CD4-positive, alpha-beta T cell treated with Interleukin-21 for 1 hour (primary cell): ENCODE data around the gene CASKIN2.
A peak's percentile ranks its signal among the peaks of the same experiment; 100 is the strongest.
"Not testable (repeated sequence)": the region's sequence is repeated elsewhere in the genome, so short reads cannot be mapped to it uniquely, and the experiment has no call there.

Experiments
- DNase-seq: peaks from one replicate; pipeline ENCODE4 v3.0.0-alpha.2; 2020

CASKIN2 gene

DNA sequence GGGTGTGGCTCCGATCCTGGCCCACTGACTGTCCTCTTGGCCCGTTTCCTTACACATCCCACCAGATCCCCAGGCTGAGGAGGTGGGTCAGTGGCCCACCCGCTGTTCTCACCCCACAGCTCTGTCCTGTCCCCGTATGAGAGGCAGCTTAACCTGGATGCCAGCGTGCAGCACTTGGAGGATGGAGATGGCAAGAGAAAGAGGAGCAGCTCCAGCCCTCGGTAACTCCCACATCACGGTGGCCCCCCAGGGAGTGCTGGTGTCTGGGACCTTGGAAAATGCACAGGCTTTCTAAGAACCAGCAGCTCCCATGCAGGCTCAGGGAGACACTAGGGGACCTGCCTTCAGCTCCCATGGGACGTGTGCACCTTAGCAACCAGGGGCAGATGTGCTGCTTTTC lies 6.0 kb upstream of the CASKIN2 start:
- no peak for DNase-seq

GRCh38 chr17:75520413-75520812 lies 5.1 kb upstream of the CASKIN2 start:
- not testable (repeated sequence) for DNase-seq

GRCh38 chr17:75518983-75519537 lies 3.7 kb upstream of the CASKIN2 start:
- no peak for DNase-seq

DNA sequence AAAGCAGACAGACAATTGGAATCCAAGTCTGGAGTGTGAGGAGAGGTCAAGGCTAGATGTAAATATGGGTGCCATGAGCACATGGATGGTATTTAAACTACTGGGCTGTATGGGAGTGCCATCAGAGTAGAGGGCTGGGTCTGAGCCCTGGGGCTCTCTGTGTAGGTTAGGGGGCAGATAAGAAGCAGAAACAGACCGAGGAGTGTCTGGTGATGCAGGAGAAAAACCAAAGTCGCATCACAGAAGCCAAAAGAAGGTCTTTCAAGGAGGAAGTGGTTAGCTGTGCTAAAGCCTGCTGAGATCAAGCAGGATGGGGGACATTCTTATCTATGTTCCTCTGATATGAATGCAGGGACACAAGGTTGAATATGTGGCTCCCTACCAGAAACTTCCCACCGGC lies 2.9 kb upstream of the CASKIN2 start:
- DNase-seq, result peak; percentile 72

DNA sequence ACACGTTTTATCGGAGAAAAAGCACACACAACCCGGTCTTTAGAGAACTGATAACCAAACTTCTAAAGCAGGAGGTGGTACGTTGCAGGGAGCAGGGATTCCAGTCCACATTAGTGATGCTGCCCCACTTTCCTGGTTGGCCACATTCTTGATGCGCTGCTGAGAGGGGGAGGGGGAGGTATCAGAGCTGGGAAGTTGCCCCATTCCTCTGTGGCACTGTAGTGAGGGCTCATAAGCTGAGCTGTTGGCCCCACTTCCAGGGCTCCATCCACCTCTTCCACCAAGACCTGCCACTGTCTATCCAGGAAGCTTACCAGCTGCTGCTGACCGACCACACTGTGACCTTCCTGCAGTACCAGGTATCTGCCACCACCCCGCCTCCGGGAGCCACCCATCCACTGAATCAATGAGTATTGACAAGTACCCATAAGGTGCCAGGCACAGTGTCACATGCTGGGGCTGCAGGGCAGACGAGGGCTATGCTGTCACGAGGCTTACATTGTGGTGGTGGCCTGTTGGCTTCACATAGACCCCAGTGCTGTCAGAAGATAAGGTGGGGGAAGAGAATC lies 2.0 kb upstream of the CASKIN2 start:
- DNase-seq, result peak; percentile 40

DNA sequence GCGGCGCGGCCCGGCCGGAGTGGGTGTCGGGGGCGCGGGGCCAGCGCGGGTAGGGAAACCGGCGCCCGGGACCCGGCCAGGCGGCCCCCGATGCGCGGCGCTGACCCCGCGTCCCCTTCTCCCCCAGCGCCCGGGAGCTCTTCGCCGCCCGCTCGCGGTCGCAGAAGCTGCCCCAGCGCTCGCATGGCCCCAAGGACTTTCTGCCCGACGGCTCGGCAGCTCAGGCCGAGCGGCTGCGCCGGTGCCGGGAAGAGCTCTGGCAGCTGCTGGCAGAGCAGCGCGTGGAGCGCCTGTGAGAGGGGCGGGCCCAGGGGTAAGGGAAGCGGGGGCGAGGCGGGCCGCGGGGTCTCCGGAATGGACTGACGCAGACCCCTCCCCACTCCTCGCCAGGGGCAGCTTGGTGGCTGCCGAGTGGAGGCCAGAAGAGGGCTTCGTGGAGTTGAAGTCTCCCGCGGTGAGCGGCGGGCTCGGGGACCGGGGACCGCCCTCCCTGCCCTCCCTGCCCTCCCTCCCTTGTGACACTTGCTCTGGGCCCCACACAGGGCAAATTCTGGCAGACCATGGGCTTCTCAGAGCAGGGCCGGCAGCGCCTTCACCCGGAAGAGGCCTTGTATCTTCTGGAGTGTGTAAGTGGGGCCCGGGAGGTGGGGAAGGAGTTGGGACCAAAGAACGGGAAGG lies 1.4 kb upstream of the CASKIN2 start:
- DNase-seq, result peak; percentile 27

DNA sequence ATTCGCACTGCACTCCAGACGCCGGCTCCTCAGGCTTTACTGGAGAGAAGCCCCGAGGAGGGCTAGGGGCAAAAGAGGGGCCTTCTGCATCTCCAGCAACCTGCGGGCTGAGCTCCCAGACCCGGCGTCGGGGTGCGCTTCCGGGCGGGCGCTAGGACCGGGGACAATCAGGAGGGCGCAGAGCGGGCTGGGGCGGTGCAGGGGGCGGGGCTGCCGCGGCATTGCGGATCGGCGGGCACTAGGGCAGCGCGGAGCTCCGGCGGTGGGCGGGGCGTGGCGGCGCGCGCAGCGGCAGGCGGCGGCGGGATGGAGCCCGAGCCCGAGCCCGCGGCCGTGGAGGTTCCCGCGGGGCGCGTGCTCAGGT lies 900 bp upstream of the CASKIN2 start, which contains the start of gene TSEN54:
Gene TSEN54, plus strand, starts transcription at position 274 of the 364 bp plus-strand sequence. Its CDS starts 33 bp downstream, at position 307.
- peak; percentile 94 for DNase-seq

GRCh38 chr17:75514919-75515495 lies 330 bp downstream of the CASKIN2 start:
- DNase-seq, result no peak

- no peak for DNase-seq
Measured at GRCh38 chr17:75514299-75514918, 928 bp downstream of the CASKIN2 start.

- DNase-seq, result no peak
Measured at GRCh38 chr17:75513641-75514000, 1.7 kb downstream of the CASKIN2 start.

- no peak for DNase-seq
Measured at GRCh38 chr17:75512926-75513640, 2.3 kb downstream of the CASKIN2 start.

DNA sequence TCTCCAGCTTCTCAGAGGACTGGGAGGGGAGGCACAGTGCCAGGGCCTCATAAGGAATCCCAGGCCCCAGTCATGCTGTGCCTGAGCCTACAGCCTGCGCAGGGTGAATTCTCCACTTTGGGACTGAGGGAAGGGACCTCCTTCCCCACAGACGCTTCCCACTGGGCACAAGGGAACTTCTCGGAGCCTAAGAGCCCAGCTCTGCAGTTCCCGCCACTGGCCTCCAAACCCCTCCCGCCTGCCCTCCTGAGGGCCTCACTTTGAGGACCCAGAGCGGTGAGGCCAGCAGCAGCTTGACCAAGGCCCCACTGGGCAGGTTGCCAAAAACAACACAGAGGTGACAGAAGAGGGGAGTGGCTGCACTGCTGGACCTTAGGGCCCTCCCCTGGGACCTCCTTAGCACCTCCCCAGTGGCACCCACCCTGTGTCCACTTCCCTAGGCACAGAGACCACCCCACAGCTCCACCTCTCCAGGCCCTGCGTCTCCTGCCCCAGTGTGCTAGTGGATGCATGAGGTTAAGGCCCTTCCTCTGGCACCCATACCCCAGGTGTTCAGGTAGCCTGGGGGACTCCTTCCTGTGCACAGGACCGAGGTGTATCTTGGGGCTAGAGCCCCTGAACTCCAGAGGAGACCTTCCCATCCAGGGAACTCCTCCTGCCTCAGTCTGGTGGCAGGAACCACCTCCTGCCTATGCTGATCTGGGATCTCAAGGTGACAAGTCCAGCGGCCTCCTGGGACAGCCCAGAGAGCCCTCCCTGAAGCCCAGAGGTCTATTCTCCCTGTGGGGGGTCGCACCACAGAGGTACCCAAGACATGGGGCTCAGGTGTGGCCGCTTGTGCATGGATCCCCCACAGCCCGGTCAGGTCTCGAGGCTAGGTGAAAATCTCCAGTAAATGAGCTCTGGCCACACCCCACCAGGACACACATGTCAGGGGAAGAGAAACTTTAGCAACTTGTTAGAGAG lies 3.4 kb downstream of the CASKIN2 start:
- no peak for DNase-seq

GRCh38 chr17:75511270-75511609 lies 4.1 kb downstream of the CASKIN2 start:
- no peak for DNase-seq

DNA sequence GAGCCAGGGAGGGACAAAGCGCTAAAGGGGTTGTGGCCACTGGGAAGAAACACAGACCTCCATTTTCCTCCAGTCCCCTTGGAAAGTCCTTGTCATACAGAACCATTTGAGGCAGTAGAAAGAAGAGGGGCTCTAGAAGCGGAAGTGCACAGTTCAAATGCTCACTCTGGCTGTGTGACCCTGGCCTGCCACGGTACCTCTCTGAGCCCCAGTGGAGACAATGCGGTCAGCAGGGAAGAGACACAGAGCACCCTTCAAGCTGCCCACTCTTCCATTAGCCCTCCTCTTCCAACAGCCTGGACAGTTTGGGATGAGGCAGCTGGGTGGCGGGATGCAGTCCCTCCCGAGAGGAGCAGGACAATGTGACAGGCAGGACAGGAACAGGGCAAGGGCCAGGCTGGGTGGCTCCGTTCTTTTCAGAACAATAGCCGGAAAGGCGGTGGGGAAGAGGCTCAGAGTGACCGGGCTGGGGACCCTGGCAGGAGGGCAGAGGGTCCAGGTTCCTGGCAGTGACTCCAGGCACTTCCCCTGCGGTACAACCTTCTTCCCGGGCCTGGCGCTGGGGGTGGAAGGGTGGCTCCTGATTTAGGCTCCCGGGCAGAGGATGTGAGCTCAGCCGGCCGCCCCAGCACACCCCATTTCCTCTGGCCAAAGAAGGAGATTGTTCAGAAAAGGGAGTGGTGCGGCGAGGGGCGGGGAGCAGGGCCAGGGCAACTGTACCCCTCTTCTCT lies 5.6 kb downstream of the CASKIN2 start:
- no peak for DNase-seq

DNA sequence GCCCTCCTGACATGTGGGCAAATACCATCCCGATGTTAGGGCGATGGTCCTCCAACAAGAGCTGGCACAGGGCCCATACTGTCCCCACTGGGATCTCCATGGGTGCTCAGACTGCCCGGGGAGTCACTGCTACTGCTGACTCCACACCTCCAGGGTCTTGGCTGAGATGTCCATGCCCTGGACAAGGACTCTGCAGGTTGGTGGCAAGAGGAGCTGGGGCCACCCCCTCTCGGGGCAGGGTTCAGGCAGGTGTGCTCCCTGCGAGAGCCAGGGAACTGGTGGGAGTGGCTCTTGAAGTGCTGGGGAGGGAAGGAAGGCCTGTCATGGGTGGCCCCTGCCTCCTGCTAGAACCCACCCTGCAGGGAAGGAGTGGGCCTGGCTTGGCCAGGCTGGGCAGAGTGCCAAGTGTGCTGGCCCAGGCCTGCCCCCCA lies 6.4 kb downstream of the CASKIN2 start:
- no peak for DNase-seq

DNA sequence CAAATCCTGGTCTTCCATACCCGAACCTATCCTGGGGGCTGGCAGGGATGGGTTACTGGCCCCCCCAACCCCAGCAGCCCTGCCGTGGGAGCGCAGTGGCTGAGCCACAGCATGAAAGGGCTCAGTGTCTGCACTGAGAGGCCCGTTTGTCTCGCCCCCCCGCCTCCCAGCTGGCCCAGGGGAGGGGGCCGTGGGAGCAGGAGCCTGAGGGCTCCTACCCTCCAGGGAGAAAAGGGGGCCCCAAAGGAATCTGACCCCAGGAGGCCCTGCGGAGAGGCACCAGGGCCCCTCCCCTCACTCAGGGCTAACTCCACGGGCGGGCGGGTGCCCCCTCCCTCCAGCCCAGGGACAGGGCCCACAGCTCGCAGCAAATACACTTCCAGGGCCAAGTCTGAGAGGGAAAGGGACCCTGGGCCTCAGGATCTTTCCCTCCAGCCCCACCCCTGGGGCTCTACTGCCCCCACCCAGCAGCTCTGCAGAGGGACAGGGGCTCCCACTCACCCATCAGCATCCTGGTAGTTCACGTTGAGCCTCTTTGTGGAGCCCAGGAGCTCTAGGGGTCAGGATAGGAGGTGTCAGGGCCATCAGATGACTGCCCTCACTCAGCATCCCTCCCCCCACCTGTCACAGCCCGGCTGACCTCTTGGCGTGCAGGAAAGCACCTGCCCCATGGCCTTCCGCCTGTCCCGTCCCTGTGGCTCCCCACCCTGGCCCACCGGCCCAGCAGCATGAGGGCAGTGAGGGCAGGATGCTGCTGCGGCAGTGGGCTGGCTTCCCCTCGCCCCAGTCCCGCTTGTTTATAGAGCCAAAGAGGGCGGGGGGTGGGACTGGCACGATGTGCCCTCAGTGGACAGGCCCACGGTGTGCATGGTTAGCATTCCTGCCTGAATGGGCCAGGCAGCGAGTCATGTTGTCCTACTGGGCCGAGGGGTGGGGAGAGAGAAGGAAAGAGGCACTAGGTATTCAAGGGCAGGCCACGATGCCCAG lies 7.3 kb downstream of the CASKIN2 start:
- DNase-seq, result no peak

DNA sequence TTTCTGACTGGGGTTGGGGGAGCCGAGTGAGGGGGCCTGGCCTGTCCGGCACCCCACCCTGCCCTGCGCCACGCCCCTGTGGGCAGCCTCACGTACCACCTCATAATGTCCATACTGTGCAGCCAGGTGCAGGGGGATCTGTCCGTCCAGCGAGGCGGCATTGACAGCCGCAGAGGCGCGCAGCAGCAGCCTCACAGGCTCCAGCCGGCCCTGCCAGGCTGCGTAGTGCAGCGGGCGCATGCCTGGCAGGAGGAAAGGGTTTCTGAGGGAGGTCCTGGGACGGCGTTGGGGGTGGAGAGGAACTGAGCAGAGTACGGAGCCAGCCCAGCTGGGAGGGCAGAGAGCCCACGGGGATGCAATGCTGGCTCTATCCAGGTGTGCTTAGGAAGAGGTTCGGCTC lies 8.4 kb downstream of the CASKIN2 start:
- DNase-seq, result no peak

GRCh38 chr17:75506134-75506533 lies 9.2 kb downstream of the CASKIN2 start:
- DNase-seq, result no peak

- DNase-seq, result no peak
Measured at GRCh38 chr17:75505640-75506039, 9.7 kb downstream of the CASKIN2 start.

GRCh38 chr17:75505152-75505409 lies 10.3 kb downstream of the CASKIN2 start:
- no peak for DNase-seq
